BE2C (cell line): Measurements from ENCODE around the gene POC5.

Source experiments
- DNase-seq: peaks from one replicate; pipeline ENCODE4 v3.0.0-alpha.2; 2020
- H3K27me3 ChIP-seq: fragments of 250-450 bp; sonication (Bioruptor Pico); 2 replicates; pipeline ENCODE4 v1.5.1; 2020; ENCODE audit warnings: mild to moderate bottlenecking
- H3K36me3 ChIP-seq: fragments of 250-450 bp; sonication (Bioruptor Pico); 2 replicates; pipeline ENCODE4 v1.5.1; 2020; ENCODE audit warnings: mild to moderate bottlenecking
- H3K4me1 ChIP-seq: fragments of 250-450 bp; sonication (Bioruptor Pico); 2 replicates; pipeline ENCODE4 v1.5.1; 2020
- H3K4me3 ChIP-seq: 2 replicates; pipeline ENCODE4 v1.5.1; 2011; ENCODE audit warnings: low read depth, low read length
- H3K9me3 ChIP-seq: fragments of 250-450 bp; sonication (Bioruptor Pico); 2 replicates; pipeline ENCODE4 v1.5.1; 2020
- CTCF ChIP-seq: IDR thresholded peaks from 2 replicates; pipeline ENCODE4 v1.5.1; 2012; ENCODE audit warnings: mild to moderate bottlenecking, low read depth, low read length

POC5 gene

GRCh38 chr5:75694781-75695180 lies 22.5 kb downstream of the POC5 start:
- DNase-seq, result no peak
- no peak for TF ChIP-seq CTCF
- no peaks in the 10 kb centered on the region for H3K9me3 ChIP-seq
- peaks cover 17% of the 10 kb centered on the region for H3K36me3 ChIP-seq
- H3K4me3 ChIP-seq, result no peak overlapping the region
- no peaks in the 10 kb centered on the region for H3K27me3 ChIP-seq
- H3K4me1 ChIP-seq, result peaks cover 18% of the 10 kb centered on the region

GRCh38 chr5:75690669-75691068 lies 26.6 kb downstream of the POC5 start:
- no peak for TF ChIP-seq CTCF

DNA sequence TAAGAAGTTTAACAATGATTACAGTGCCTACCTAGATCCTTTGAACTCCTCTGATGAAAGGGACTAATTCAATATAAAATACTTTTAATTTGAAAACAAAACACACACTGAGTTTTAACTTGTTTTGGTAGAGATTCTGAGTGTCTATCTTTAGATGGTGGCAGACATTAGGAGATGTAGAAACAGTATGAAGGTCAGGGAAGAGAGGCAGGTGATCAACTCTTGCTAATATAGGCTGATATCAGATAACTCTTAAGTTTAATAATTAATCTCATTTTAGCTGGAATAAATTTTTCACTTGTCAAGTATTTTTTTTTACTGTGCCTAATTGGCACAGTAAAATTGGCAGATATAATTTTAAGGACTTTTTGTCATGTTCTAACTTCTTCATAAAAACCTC lies 30.8 kb downstream of the POC5 start:
- peaks cover 48% of the 10 kb centered on the region for H3K36me3 ChIP-seq

More at GRCh38 chr5:75690669-75691068, 26.6 kb downstream of the POC5 start:
- Histone ChIP-seq H3K9me3 (no peaks in the 10 kb centered on the region), H3K4me1 (peaks cover 19% of the 10 kb centered on the region), H3K4me3 (no peak overlapping the region), H3K36me3 (peaks cover 47% of the 10 kb centered on the region), H3K27me3 (no peaks in the 10 kb centered on the region)
- DNase-seq, result peak; percentile 24

GRCh38 chr5:75685141-75685540 lies 32.1 kb downstream of the POC5 start:
- no peak for DNase-seq
- H3K36me3 ChIP-seq, result peaks cover 46% of the 10 kb centered on the region
- H3K27me3 ChIP-seq, result no peaks in the 10 kb centered on the region
- H3K9me3 ChIP-seq, result no peaks in the 10 kb centered on the region
- peaks cover 9% of the 10 kb centered on the region; the same call in 1 of the 2 replicates for H3K4me1 ChIP-seq
- no peak overlapping the region for H3K4me3 ChIP-seq
- TF ChIP-seq CTCF, result no peak

More for the DNA sequence above, 30.8 kb downstream of the POC5 start:
- no peaks in the 10 kb centered on the region for H3K9me3 ChIP-seq
- no peak for TF ChIP-seq CTCF
- H3K27me3 ChIP-seq, result no peaks in the 10 kb centered on the region
- DNase-seq, result no peak
- no peak overlapping the region for H3K4me3 ChIP-seq
- peaks cover 14% of the 10 kb centered on the region for H3K4me1 ChIP-seq

- no peak for DNase-seq
- Histone ChIP-seq H3K36me3 (peaks cover 18% of the 10 kb centered on the region), H3K4me1 (peaks cover 15% of the 10 kb centered on the region), H3K9me3 (no peaks in the 10 kb centered on the region), H3K4me3 (no peak overlapping the region), H3K27me3 (no peaks in the 10 kb centered on the region)
- peak; percentile 48 for TF ChIP-seq CTCF
Measured at GRCh38 chr5:75681125-75681830, 36.0 kb downstream of the POC5 start.

DNA sequence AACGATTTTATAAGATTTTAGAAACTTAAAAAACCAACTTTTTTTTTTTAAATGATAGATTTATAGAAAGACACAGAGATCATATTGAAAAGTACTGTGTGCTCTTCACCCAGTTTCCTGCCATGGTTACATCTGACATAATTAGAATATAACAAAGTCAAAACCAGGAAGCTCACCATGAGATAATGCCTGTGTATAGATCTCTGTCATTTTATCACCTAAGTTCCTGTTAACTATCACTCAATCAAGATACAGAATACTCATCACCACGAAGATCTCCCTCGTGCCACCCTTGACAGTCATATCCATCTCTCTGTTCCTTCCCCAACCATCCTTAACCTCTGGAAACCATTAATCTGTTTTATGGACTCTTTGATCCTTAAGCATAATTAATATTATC lies 39.1 kb downstream of the POC5 start:
- peaks cover 29% of the 10 kb centered on the region for H3K4me1 ChIP-seq
- H3K4me3 ChIP-seq, result peak overlapping the region; percentile 3; the same call in 1 of the 2 replicates
- no peak for DNase-seq
- H3K36me3 ChIP-seq, result peaks cover 23% of the 10 kb centered on the region
- no peaks in the 10 kb centered on the region for H3K27me3 ChIP-seq
- TF ChIP-seq CTCF, result no peak
- H3K9me3 ChIP-seq, result no peaks in the 10 kb centered on the region
